Hematopoietic multipotent progenitor cell treated with erythropoietin and hydrocortisone succinate and interleukin-3 and kit ligand, for 8 days (in vitro differentiated cells): ENCODE measurements around the gene RPL29.

Source experiments
- DNase-seq: peaks from one replicate; pipeline ENCODE4 v3.0.0-alpha.2; 2015

RPL29 gene

GRCh38 chr3:51944451-51945021 is 51.2 kb downstream of the RPL29 start:
- no peak for DNase-seq
